Ovary (tissue), 9 donors: ENCODE data around the gene COPZ2. TPM values are rescaled to one million over a fixed set of nuclear protein-coding genes. Genes with fewer than 3 reads are reported as not detected.
"Not testable (repeated sequence)": the region's sequence is repeated elsewhere in the genome, so short reads cannot be mapped to it uniquely, and the experiment has no call there.

Experiments used
- DNase-seq, 5 donors: peaks; one replicate each; pipeline ENCODE4 v3.0.0-alpha.2; 2019 to 2020
- H3K27ac ChIP-seq, 2 donors: fragments of 200-600 bp; one replicate each; pipeline versions ENCODE4 v1.5.1 to v1.8.0; 2019 to 2022
- H3K27me3 ChIP-seq: fragments of 200-600 bp; one replicate; pipeline ENCODE4 v1.8.0; 2022
- H3K36me3 ChIP-seq: fragments of 200-600 bp; sonication (generic); one replicate; pipeline ENCODE4 v1.5.1; 2019
- H3K4me1 ChIP-seq: one replicate; pipeline ENCODE4 v1.8.1; 2013; ENCODE audit warnings: mild to moderate bottlenecking, moderate library complexity; ENCODE audit not compliant: insufficient read depth
- H3K4me3 ChIP-seq: fragments of 200-600 bp; sonication (generic); one replicate; pipeline ENCODE4 v1.5.1; 2017
- H3K9me3 ChIP-seq, 2 donors: fragments of 200-600 bp in 1 of 2; sonication (generic) in 1 of 2; one replicate each; pipeline versions ENCODE4 v1.5.1 to v1.8.1; 2013 to 2019; ENCODE audit warnings: mild to moderate bottlenecking in 1 of 2, moderate library complexity in 1 of 2
- CTCF ChIP-seq, 3 donors: fragments of 450-650 bp in 2 of 3; fragments of 200-600 bp in 1 of 3; IDR thresholded peaks; one replicate each; pipeline versions ENCODE4 v1.5.1 to v1.8.0; 2016 to 2022; ENCODE audit warnings: antibody characterized with exemption in 3 of 3, mild to moderate bottlenecking in 1 of 3
- EP300 ChIP-seq: sonication (generic); formaldehyde crosslinking; IDR thresholded peaks from one replicate; pipeline ENCODE4 v1.6.1; 2017; ENCODE audit warnings: antibody characterized with exemption
- POLR2A ChIP-seq: fragments of 450-650 bp; IDR thresholded peaks from one replicate; pipeline ENCODE4 v1.6.1; 2017; ENCODE audit warnings: antibody characterized with exemption, mild to moderate bottlenecking, moderate library complexity
- WGBS, 3 donors: extraction: QIAGEN DNeasy Blood & Tissue Kit in 1 of 3; methylation state at CpG; one replicate each; pipeline versions ENCODE4 v1.1.5 to v1.1.7; 2013 to 2017; 5-methylcytosine and 5-hydroxymethylcytosine counted together
- intact Hi-C, 4 donors: fragments of 100-400 bp; cut with DNase I; formaldehyde crosslinking; loops; one replicate each; pipeline versions ENCODE4 v1.11.0 to v1.15.1; 2022 to 2023
- polyA plus RNA-seq, 2 donors: library from polyadenylated mRNA; stranded (reverse); fragments of 200-250 nt in 1 of 2; fragments of 350-450 nt in 1 of 2; fragmentation: Illumina TruSeq in 1 of 2; extraction: RNeasy Lipid Tissue Mini Kit (QIAGEN cat#74804) in 1 of 2; gene quantifications; one replicate each; pipeline ENCODE4 v1.2.3, GENCODE V29; 2013 to 2014
- total RNA-seq, 7 donors: library from RNA; depleted of rRNA in 2 of 7; stranded (reverse); fragments of >200 nt in 2 of 7; fragmentation: NEBNext Ultra II Directional in 3 of 7; extraction: Animal tissue kit (Norgen Biotek cat#: 25700) in 3 of 7; gene quantifications; one replicate each; pipeline versions ENCODE4 v1.1.0 to v1.2.4, GENCODE V29; 2016 to 2023
- donor health status: DM: no; HTN: no; CAD: no; lungs with moderate emphysema.
- donor health status: DM: no; HTN: no; CAD: no.
- donor health status: Bipolar disorder and iron deficiency.
- donor health status: DM: yes; HTN: yes; CAD: no.
- donor health status: DM: no; HTN: no; CAD: no.
- donor health status: DM: yes; HTN: yes; CAD: no.

Gene COPZ2
- total and polyA plus RNA-seq, 9 donors, result 1.7 to 58.1 (median 12.1) TPM

GRCh38 chr17:48024149-48025039, 13.2 kb downstream of the COPZ2 start:
- no peaks in the 10 kb centered on the region for H3K9me3 ChIP-seq
- intact Hi-C loops, result loop anchor here in 3 of 4 donors (2.0 to 10.0 kb wide), 3 partner anchors 103 to 590 kb away; partner anchors contain the start of genes HOXB7 (in 2 of the 3) and HOXB8 (in 2 of the 3)
- H3K27me3 ChIP-seq, result no peaks in the 10 kb centered on the region
- peak overlapping the region; percentile 35 for H3K4me3 ChIP-seq
- no peak overlapping the region for H3K27ac ChIP-seq
- peak in 4 of 5 donors; percentile 37 to 56 (median 50) for DNase-seq
- no peaks in the 10 kb centered on the region for H3K36me3 ChIP-seq
- TF ChIP-seq EP300, result no peak
- no peak for TF ChIP-seq POLR2A
- no peak for TF ChIP-seq CTCF (IDR thresholded peaks at IDR 0.05)
- peaks cover 13% of the 10 kb centered on the region for H3K4me1 ChIP-seq
- WGBS, 3 donors, result 2% methylated on average over 54 of the region's 54 CpGs

GRCh38 chr17:48023400-48024148, 14.0 kb downstream of the COPZ2 start:
- intact Hi-C loops, result loop anchor here in 3 of 4 donors (2.0 to 10.0 kb wide), 2 partner anchors 107 to 591 kb away; partner anchors contain the start of genes HOXB7 (in 2 of the 3) and HOXB8 (in 2 of the 3)
- Histone ChIP-seq H3K4me1 (peaks cover 13% of the 10 kb centered on the region), H3K9me3 (no peaks in the 10 kb centered on the region), H3K27me3 (no peaks in the 10 kb centered on the region), H3K4me3 (peak overlapping the region; percentile 35), H3K36me3 (no peaks in the 10 kb centered on the region), H3K27ac (no peak overlapping the region)
- WGBS, 3 donors, result 2 to 4% (median 2%) methylated on average over 44 to 54 of the region's 54 CpGs
- TF ChIP-seq CTCF (IDR thresholded peaks at IDR 0.05), result peak in 1 of 3 donors; percentile 25
- no peak for TF ChIP-seq POLR2A
- TF ChIP-seq EP300, result no peak
- DNase-seq, result peak; percentile 42 to 80 (median 72)

GRCh38 chr17:48022901-48023300, 14.7 kb downstream of the COPZ2 start:
- Histone ChIP-seq H3K4me3 (no peak overlapping the region), H3K36me3 (no peaks in the 10 kb centered on the region), H3K9me3 (no peaks in the 10 kb centered on the region), H3K27me3 (no peaks in the 10 kb centered on the region), H3K4me1 (peaks cover 13% of the 10 kb centered on the region), H3K27ac (no peak overlapping the region)
- no peak for TF ChIP-seq POLR2A
- no peak for TF ChIP-seq CTCF (IDR thresholded peaks at IDR 0.05)
- no peak for TF ChIP-seq EP300
- no peak for DNase-seq
- 51 to 60% (median 57%) methylated on average over 6 of the region's 6 CpGs for WGBS, 3 donors
- intact Hi-C loops, result loop anchor here in 2 of 4 donors (10.0 kb wide), 1 partner anchor 592 kb away; the partner anchor contains the start of genes HOXB7 (in 2 of the 2) and HOXB8 (in 2 of the 2)

- no peaks in the 10 kb centered on the region for H3K36me3 ChIP-seq
- no peak for DNase-seq
- 58 to 66% (median 65%) methylated on average over 5 of the region's 5 CpGs for WGBS, 3 donors
- intact Hi-C loops, result loop anchor here in 2 of 4 donors (10.0 kb wide), 1 partner anchor 593 kb away; the partner anchor contains the start of genes HOXB7 (in 2 of the 2) and HOXB8 (in 2 of the 2)
- no peaks in the 10 kb centered on the region for H3K27me3 ChIP-seq
- H3K9me3 ChIP-seq, result no peaks in the 10 kb centered on the region
- peaks cover 13% of the 10 kb centered on the region for H3K4me1 ChIP-seq
- H3K4me3 ChIP-seq, result no peak overlapping the region
- TF ChIP-seq EP300, result no peak
- no peak overlapping the region for H3K27ac ChIP-seq
Measured at GRCh38 chr17:48021934-48022333, 15.7 kb downstream of the COPZ2 start.

- DNase-seq, H3K27ac ChIP-seq, H3K27me3 ChIP-seq, H3K9me3 ChIP-seq, H3K36me3 ChIP-seq, H3K4me1 ChIP-seq, H3K4me3 ChIP-seq: not testable (repeated sequence)
- intact Hi-C loops, result loop anchor here (2.0 to 10.0 kb wide), 5 partner anchors 40 to 175 kb away; partner anchors contain the start of gene SCRN2 (in 1 of the 4)
- 88 to 96% (median 95%) methylated on average over 4 of the region's 4 CpGs for WGBS, 3 donors
Measured at GRCh38 chr17:48017817-48018158, 19.8 kb downstream of the COPZ2 start.
